HG03575 (cell line): Measurements from ENCODE around the gene JAZF1.
"Not testable (repeated sequence)": the region's sequence is repeated elsewhere in the genome, so short reads cannot be mapped to it uniquely, and the experiment has no call there.

Source experiments
- ATAC-seq: cut with Tn5 transposase; IDR thresholded peaks from one replicate; pipeline ENCODE4 v1.9.1; 2021; ENCODE audit not compliant: unreplicated experiment, insufficient number of reproducible peaks, low FRiP score; ENCODE audit errors: extremely low read depth

JAZF1 gene

GRCh38 chr7:28033386-28033785, 147.2 kb downstream of the JAZF1 start:
- no peak for ATAC-seq

- ATAC-seq: no peak
Observed at GRCh38 chr7:28032738-28033380, 147.7 kb downstream of the JAZF1 start.

- no peak for ATAC-seq
Observed at GRCh38 chr7:28029051-28029450, 151.5 kb downstream of the JAZF1 start.

- ATAC-seq: no peak
Observed at GRCh38 chr7:28028471-28028870, 152.1 kb downstream of the JAZF1 start.

GRCh38 chr7:28026237-28026636, 154.4 kb downstream of the JAZF1 start:
- no peak for ATAC-seq

GRCh38 chr7:28024786-28025334, 155.7 kb downstream of the JAZF1 start:
- no peak for ATAC-seq

- ATAC-seq: no peak
Observed at GRCh38 chr7:28020302-28020940, 160.2 kb downstream of the JAZF1 start.

GRCh38 chr7:28018856-28019465, 161.6 kb downstream of the JAZF1 start:
- no peak for ATAC-seq

GRCh38 chr7:28018446-28018845, 162.1 kb downstream of the JAZF1 start:
- ATAC-seq: no peak

- no peak for ATAC-seq
Observed at GRCh38 chr7:28018020-28018419, 162.6 kb downstream of the JAZF1 start.

- no peak for ATAC-seq
Observed at GRCh38 chr7:28017372-28017771, 163.2 kb downstream of the JAZF1 start.

GRCh38 chr7:28016297-28016696, 164.3 kb downstream of the JAZF1 start:
- ATAC-seq: no peak

- no peak for ATAC-seq
Observed at GRCh38 chr7:28015169-28015568, 165.4 kb downstream of the JAZF1 start.

GRCh38 chr7:28014340-28014739, 166.3 kb downstream of the JAZF1 start:
- ATAC-seq: not testable (repeated sequence)

- no peak for ATAC-seq
Observed at GRCh38 chr7:28013441-28013840, 167.2 kb downstream of the JAZF1 start.

GRCh38 chr7:28013019-28013418, 167.6 kb downstream of the JAZF1 start:
- ATAC-seq: no peak

GRCh38 chr7:28008911-28009310, 171.7 kb downstream of the JAZF1 start:
- no peak for ATAC-seq

- ATAC-seq: no peak
Observed at GRCh38 chr7:28008171-28008570, 172.4 kb downstream of the JAZF1 start.

- ATAC-seq: no peak
Observed at GRCh38 chr7:28006491-28006890, 174.1 kb downstream of the JAZF1 start.

- no peak for ATAC-seq
Observed at GRCh38 chr7:28005847-28006231, 174.8 kb downstream of the JAZF1 start.
